NCI-H1092 treated with DMSO at 0.1 percent for 48 hours (cell line): ENCODE measurements around the gene PRKACA.

Experiments
- DNase-seq: peaks from one replicate; lab custom pipeline; 2025; lab: John Stamatoyannopoulos, UW

The PRKACA gene

DNA sequence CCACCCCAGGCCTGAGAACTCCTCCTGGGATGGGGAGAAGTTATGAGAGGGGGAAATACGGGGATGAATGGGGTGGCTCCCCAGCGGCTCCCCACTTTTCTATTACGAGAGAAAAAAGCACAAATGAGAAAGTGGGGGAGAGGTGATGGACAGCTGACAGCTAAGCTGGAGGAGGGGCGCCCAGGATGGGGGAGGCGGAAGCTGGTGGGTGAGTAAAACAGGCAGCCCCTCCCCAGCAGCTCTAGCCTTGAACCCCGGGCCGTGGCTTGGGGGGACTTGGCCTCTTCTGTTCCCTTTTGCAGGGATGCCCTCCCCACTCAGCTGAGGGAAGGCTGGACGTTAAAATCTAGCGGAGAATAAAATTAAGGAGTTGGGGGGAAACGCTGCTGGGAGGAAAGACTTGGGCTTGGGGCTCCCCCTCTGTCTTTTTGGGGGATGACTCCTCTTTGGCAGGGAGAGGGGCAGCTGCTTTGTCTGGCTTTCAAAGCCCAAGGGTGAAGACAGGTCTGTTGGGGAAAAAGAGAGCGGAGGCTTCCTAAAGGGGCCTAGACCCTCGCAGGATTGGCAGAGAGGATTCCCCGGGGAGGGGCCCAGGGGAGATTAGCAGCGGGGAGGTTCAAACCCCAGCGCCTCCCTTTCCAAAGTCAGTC lies 25.6 kb downstream of the PRKACA start:
- no peak for DNase-seq

DNA sequence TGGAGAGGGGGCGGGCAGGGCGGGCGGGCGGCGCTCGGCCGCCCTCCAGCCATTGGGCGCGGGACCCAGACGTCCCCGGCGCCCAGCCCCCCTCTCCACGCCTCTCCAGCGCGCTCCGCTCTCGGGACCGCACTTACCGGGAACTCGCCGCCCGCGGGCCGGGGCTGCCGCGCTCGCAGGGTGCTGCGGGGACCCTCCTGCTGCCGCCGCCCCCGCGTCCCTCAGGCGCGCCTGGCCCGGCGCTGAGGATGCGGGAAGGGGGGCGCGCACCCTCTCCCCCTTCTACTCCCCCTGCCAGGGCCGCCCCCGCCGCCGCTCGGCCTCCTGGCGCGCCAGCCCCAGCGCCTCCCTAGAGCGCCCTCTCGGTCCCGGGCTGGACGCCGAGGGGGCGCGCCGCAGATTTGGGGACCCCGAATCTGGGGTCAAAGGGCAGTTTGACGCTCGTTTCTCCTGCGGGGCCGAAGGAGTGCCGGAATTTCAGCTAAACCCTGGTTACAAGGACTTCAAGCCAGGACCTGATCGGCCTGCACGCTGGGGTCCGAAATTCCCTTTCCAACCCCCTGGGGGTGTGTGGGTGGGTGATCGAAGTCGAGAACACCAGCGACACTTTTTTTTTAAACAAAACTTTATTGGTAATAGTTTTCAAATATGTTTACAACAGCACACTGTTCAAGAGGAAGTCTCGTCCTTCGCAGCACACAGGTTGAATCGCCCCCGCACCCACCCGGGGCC lies 26.3 kb downstream of the PRKACA start:
- peak; percentile 59 for DNase-seq

DNA sequence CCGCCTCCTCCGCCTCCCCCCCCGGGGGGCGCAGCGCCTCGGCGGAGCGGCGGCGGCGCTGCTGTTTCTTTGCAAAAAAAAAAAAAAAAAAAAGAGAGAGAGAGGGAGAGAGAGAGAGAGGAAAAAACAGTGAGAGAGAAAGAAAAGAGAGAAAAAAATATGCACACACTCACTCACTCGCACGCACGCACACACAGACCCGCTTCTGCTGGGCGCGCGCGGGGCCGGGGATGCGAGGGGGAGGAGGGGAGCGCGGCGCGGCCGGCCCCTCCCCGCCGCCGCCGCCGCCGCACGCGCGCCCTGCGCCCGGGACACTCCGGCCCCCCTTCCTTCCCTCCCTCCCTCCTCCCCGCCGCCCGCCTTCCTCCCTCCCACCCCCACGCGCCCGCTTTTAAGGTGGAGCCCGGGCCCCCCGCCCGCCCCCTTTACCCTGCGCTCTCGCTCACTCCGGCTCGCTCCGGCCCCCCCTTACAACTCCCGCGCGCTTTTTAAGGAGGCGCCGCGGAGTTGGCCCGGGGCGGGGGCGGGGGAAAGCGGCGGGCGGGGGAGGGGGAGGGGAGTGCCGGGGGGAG lies 27.0 kb downstream of the PRKACA start, which contains the start of gene SAMD1:
SAMD1 (minus strand) TSS at position 243 of the 572 bp plus-strand sequence.
- DNase-seq = peak; percentile 66

DNA sequence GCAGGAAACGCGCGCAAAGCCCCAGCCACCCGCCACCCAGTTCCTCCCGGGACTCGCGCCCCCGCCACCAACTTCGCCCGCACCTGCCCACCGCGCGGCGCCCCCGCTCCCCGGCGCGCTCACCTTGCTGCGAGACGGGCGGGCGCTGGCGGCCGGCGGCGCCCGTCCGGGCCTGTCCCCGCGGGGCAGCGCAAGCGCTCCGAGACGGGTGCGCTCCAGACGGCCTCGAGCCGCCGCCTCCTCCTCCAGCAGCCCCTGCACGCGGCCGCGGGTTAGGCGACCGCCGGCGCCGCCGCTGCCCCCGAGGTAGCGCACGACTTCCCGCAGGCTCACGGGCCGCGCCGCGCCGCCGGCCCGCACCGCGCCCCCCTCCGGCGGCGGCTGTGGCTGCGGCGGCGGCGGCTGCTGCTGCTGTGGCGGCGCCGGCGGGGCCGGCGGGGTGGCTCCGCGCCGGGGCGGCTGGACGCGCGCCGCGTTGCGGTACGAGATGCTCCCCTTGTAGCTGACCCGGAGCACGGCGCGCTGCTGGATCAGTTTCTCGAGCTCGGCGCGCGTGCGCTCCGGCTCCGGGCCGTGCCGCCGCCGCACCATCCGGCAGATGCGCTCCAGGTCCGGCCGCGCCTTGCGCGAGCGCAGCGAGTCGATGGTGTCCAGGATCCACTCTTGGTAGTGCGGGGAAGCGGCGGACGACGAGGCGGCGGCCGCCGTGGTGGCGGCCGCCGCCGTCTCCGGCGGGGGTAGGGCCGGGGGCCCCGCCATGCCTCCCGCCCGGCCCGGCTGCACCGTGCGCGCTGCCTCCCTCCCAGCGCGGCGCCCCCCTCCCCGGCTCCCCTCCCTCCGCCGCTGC lies 27.7 kb downstream of the PRKACA start:
- DNase-seq = peak; percentile 48

DNA sequence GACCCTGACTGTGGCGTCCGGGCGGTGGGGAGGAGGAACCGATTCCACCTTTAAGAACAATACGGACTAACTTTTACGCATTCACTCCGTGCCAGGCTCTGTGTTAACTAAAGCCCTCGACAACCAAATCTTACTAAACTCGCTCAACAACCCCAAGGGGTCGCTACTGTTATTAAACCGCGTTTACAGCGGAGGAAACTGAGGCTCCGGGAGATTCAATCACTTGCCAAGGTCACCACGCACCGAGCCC lies 28.2 kb downstream of the PRKACA start:
- DNase-seq = no peak

DNA sequence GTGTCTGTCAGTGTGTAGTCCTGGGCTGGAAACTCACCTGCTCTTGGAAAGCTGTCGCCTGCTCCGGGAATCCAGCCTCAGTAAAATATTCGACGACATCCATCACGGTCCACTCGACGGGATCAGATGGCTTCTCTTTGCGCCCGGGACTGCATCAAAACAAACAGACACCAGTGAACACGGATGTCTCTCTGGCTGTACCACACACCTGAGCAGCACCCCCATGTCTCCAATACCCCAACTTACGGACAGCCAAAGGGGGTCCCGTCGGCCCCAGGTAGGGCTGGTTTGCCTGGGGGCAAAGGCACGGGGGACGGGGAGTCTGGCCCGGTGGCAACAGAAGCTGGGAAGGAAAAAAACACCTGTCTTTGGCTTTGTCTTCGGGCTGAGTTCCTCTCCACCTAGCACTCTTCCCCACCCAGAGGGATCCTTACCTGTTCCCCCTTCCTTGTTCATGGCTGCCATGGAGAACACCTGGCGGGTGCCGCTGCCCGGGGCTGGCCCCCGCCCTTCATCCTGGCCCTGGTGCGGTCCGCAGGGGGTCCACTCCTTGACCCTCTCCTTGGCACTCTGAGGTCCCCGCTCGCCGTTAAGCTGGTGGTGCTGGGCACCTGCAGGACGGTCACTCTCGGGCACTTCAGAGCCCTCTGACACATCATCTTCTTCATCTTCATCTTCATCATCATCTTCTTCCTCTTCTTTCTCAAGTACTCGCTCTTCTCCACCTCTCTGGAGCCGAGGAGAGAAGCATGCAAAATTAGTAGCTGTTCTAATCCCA lies 28.7 kb downstream of the PRKACA start:
- DNase-seq = no peak

DNA sequence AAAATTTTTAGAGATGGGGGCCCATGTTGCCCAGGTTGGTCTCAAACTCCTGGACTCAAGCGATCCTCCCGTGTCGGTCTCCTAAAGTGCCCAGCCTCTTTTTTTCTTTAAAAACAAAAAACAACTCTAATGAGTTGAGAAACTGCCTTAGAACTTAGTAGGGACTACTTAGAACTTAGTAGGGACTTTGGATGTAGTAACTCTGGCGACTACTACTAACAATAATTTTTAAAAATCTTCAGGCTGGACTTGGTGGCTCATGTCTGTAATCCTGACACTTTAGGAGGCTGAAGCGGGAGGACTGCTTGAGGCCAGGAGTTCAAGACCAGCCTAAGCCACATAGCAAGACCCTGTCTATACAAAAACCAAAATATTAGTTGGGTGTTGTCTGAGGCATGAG lies 31.5 kb downstream of the PRKACA start:
- no peak for DNase-seq

DNA sequence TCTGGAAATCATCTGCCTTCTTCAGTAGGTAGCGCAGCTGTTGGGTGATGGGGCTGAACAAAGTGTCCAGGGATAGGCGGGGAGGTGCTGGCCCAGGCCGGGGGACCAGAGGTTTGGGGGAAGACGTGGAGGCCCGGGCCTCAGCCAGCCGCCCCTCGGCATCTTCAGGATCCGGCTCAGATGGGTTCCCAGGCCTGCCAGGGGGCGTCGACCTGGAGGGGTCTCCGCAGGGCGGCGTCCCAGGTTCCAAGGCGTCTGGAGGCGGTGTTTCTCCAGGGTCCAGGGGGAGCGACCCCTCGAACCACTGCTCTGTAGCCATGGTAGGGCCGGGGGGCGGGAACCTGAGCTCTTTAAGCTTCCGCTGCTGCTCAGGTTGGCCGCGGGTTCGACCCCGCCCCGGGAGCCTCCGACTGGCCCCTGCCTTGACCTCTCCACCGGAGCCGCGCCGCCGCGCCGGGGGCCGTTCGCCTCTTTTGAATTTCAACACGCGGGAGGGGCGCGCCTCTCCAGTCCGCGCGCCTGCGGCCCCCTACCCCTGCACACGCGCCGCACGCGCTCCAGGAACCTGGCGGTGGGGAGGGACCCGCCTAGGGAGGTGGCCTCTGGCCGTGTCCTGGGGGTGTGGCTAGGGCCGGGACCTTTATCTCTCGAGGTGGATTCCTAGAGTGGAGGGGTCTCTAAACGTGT lies 32.1 kb downstream of the PRKACA start, which contains the start of gene C19orf67:
C19orf67 (minus strand) TSS at position 475 of the 687 bp plus-strand sequence; CDS start at position 319, 156 bp downstream.
- DNase-seq = no peak

DNA sequence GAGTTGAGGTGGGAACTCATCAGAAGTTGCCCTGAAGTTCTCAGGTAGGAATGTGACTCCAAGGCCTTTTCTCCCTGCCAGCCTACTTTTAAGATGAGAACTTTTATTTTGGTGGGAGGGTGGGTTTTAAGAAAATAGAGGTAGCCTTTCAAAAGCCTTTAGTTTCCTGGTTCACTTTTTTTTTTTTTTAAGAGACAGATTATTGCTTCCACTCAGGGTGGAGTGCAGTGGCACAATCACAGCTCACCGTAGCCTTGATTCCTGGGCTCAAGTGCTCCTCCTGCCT lies 34.9 kb downstream of the PRKACA start:
- no peak for DNase-seq

DNA sequence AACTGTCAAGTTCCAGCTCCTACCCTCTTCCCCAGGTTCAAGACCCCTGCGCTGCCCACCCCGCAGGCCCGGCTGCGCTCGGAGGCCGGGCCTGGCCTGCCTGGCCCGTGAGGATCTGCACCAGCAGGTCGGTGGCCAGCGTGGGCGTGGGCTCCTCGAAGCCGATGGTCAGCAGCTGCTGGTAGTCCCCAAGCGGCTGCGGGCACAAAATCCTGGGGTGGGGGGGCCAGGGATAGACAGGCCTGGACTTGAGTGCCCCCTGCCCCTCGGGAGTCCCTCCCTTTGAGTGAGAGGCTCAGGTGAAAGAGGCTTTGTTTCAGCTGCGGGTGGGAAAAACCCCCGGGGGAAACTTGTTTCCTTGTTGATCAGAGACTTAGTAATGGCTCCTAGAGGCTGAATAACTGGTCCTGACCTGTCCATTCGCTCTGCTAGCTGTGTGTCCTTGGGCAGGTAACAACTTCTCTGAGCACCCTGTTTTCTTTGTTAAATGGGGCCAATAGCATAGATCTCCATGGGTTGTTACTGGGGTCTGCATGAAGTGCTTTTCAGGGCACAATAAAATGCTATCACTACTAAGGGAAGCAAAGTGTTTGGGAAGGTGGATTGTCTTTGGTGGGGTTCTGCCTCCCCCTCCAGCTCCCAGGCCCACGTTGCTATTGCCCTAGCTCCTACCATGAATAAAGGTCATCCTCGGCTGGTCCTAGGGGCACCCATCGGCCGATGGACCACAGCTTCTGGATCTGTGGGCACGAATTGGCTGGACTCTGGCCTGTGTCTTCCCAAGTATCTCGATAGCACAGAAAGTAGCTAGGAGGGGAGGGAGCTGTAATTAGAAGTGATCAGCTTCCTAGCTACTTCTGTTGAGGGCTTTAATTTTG lies 35.5 kb downstream of the PRKACA start:
- no peak for DNase-seq

DNA sequence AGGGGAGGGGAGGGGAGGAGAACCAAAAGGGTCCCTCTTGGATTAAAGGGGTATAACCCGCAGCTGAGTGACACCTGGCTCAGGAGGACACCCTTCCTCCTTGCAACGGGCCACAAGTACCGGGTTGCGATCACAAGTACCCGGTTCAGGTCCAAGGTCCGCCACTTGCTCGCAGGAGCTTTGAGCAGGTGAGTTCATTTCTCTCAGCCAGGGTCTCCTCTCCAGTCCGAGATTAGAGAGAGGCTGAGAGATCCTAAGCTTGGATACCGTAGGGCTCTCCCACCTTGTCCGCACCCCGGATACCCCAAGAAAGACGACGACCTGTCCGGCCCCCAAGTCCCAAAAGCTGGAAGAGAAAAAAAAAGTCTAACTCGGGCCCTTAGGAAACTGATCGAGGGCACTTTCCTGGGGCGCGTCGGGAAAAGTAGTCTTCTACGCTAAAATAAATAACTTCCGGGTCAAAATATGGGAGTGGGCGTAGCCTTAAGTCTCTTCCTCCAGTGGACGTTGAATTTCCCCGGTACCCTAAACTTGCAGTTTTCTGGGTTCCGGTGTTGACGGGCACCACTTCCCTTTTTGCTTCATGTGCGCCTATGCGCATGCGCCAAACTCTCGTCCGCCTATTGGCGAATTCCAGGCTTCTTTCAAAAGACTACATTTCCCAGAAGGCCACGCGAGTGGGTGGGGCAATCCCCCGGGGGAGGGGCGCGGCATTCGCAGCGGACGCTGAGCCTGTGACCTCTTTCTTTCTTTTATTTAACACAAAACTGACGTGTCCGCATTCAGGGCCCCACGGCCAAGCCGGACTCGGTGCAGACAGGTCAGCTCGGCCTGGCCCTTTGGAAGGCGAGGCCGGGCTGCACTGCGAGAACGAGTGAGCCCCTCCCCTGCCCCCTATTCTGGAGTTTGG lies 36.4 kb downstream of the PRKACA start:
- peak; percentile 99 for DNase-seq

DNA sequence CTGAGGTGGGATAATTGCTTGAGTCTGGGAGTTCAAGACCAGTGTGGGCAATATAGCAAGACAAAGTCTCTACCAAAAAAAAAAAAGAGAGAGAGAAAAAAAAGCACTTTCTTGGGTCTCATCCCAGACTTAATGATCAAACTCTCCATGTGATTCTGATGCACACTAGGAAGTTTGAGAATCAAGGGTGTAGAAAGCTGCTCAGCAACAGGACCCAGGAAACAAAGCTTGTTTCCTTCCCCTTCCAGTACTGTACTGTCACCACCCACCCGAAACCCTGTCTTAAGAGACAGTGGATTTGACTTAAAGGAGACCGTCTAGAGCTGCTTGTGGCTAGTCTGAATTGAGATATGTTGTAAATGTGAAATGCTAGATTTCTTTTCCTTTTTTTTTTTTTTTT lies 39.2 kb downstream of the PRKACA start:
- DNase-seq = no peak

DNA sequence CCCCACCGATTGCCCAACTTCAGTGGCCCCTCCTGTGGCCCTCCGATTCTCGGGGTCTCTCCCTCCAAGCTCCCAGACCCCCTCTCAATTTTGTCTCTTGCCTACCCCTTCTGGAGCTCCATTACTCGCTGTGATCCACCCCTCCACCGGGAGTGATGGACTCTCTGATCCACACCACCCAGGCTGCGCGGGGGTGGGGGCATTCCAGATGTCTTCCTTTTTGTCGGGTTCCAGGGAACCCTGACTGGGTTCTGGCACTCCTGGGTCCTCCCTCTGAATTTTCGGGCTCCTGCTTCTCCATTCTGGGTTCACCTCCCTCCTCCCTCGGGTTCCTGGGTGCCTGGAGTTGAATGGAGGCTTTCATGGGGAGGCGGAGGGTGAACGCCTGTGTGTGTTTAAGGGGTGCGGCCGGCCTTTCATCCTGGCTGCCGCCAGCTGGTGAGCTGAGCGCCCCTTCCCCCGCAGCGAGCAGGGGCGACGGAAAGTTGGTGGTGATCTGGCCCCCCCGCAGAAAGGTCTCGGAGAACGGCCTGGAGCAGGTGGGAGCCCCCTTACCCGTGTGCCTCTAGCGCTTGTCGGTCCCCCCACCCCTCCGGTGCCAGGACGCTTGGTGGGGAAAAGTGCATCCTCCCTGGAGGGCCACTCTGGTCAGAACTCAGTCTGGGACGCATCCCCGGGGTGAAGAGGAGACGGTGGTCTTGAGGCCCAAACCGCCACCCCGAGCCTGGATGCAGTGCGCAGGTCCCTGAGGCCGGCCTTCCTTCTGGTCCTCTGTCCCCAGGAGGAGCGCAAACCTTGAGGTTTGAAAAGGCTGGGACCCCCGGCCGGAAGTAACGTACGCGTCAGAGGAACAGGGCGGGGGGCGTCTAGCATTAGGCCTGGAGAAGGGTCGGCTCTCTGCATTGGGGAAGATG lies 43.4 kb downstream of the PRKACA start:
- peak; percentile 28 for DNase-seq

DNA sequence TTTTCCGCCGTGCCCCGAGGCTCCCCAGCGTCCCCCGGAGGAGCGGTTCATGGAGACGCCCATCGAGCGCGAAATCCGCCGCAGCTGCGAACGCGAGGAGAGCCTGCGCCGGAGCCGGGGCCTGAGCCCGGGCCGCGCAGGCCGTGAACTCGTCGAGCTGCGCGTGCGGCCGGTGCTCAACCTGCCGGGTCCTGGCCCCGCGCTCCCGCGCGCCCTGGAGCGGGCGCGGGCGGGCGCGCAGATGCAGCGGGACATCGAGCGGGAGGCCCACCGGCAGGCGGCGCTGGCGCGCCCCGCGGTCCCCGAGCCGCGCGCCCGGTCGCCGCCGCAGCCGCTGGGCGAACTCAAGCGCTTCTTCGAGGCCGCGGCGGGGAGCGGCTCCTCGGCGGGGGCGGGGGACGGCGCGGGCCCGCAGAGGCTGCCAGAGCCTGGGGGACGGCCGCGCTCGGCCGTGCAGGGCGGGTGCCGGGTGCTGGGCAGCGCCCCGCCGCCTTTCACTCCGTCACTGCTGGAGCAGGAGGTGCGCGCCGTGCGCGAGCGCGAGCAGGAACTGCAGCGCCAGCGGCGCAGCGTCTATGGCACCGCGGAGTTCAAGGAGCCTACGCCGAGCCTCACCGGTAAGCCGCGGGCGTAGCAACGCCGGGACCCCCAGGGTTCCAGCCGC lies 44.2 kb downstream of the PRKACA start:
- peak; percentile 82 for DNase-seq

DNA sequence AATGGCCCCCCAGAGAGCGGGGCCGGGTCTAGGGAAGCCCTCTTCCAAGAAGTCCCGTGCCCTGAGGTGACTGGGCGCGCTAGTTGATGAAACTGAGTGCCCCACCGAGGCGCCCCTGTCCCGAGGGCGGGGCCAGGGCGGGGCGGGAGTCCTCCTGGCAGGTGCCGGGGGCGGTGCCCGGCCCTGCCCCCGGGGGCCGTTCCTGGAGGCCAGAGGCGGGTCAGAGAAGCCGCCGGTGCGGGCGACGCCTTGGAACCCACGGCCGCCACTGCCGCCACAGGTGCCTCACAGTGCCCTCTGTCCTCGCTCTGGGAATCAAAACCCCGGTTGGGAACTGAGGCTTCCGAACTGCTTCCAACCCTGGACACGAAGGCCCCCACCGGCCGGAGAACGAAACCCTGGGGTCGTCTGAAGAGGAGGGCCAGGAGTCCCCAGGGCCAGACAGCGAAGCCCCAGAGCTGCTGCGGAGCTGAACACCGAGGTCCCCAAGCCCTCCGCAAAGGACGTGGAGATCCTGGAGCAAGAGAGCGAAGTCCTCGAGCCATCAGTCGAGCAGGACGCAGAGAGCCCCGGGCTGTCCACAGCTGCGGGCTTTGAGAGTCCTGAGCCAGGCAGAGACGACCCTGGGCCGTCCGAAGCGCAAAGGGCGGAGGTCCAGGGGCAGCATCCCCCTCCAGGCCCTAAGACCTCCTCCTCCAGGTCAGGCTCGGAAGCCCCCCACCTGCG lies 44.9 kb downstream of the PRKACA start, which contains the start of gene MISP3:
MISP3 (plus strand) TSS at position 252 of the 726 bp plus-strand sequence. CDS start 524 bp downstream, outside the sequence.
- peak; percentile 52 for DNase-seq

DNA sequence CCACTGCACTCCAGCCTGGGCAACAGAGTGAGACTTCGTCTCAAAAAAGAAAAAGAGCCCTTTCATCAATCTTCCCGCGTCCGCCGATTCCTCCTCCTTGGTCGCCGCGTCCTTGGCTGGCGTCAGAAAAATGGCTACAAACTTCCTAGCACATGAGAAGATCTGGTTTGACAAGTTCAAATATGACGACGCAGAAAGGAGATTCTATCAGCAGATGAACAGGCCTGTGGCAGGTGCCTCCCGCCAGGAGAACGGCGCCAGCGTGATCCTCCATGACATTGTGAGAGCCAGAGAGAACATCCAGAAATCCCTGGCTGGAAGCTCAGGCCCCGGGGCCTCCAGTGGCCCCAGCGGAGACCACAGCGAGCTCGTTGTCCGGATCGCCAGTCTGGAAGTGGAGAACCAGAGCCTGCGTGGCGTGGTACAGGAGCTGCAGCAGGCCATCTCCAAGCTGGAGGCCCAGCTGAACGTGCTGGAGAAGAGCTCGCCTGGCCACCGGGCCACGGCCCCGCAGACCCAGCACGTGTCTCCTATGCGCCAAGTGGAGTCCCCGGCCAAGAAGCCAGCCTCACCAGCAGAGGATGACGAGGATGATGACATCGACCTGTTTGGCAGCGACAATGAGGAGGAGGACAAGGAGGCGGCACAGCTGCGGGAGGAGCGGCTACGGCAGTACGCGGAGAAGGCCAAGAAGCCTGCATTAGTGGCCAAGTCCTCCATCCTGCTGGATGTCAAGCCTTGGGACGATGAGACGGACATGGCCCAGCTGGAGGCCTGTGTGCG lies 47.1 kb downstream of the PRKACA start:
- DNase-seq = no peak
